ENCODE data around the gene ATP4A. TPM values are rescaled to one million over a fixed set of nuclear protein-coding genes. Genes with fewer than 3 reads are reported as not detected.

The ATP4A gene
- total RNA-seq, 1 donor from 2014 or later: not detected

GRCh38 chr19:35560271-35560670 is 3.2 kb downstream of the ATP4A start:
- Mint-ChIP-seq H3K9me3 (ENCODE audit: low read depth) (no peaks in the 10 kb centered on the region), H3K27ac (no peak overlapping the region), H3K36me3 (ENCODE audit: insufficient read depth) (no peaks in the 10 kb centered on the region), H3K27me3 (peaks cover 72% of the 10 kb centered on the region), H3K4me3 (ENCODE audit: low read depth) (no peak overlapping the region), H3K4me1 (ENCODE audit: low read depth) (no peaks in the 10 kb centered on the region)
- no peak for TF ChIP-seq CTCF (IDR thresholded peaks at IDR 0.05; ENCODE audit: unreplicated experiment)
- no peak for DNase-seq (ENCODE audit: low spot score, unreplicated experiment)

GRCh38 chr19:35559781-35560180 is 3.7 kb downstream of the ATP4A start:
- no peak for DNase-seq (ENCODE audit: low spot score, unreplicated experiment)
- no peaks in the 10 kb centered on the region for H3K9me3 Mint-ChIP-seq (ENCODE audit: low read depth)
- H3K36me3 Mint-ChIP-seq (ENCODE audit: insufficient read depth): no peaks in the 10 kb centered on the region
- H3K27ac Mint-ChIP-seq: no peak overlapping the region
- peaks cover 75% of the 10 kb centered on the region for H3K27me3 Mint-ChIP-seq
- H3K4me3 Mint-ChIP-seq (ENCODE audit: low read depth): no peak overlapping the region
- no peaks in the 10 kb centered on the region for H3K4me1 Mint-ChIP-seq (ENCODE audit: low read depth)
- TF ChIP-seq CTCF (IDR thresholded peaks at IDR 0.05; ENCODE audit: unreplicated experiment): no peak

DNA sequence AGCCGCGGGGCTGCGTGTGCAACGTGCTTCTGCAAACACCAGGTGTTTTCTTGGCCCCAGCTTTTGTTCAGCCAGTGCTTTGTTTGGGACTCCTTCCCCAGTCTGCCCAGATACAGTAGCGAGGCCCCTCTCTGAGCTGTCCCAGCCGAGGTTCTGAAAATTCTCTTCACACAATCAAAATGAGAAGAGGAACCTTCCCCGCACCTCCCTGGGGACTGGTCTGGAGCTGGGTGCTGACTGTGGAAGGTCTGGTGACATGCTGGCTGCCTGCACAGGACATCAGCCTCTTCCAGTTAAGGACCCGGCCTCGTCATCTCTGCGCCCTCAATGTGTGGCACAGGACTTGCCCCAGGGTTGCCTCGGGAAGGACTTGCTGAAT is 4.2 kb downstream of the ATP4A start:
- Mint-ChIP-seq H3K4me3 (ENCODE audit: low read depth) (no peak overlapping the region), H3K27ac (no peak overlapping the region), H3K27me3 (peaks cover 80% of the 10 kb centered on the region), H3K9me3 (ENCODE audit: low read depth) (no peaks in the 10 kb centered on the region), H3K36me3 (ENCODE audit: insufficient read depth) (no peaks in the 10 kb centered on the region), H3K4me1 (ENCODE audit: low read depth) (no peaks in the 10 kb centered on the region)
- no peak for TF ChIP-seq CTCF (IDR thresholded peaks at IDR 0.05; ENCODE audit: unreplicated experiment)
- DNase-seq (ENCODE audit: low spot score, unreplicated experiment): no peak

GRCh38 chr19:35558400-35559280 is 4.8 kb downstream of the ATP4A start:
- no peak overlapping the region for H3K4me3 Mint-ChIP-seq (ENCODE audit: low read depth)

More at GRCh38 chr19:35558400-35559280, 4.8 kb downstream of the ATP4A start:
- DNase-seq (ENCODE audit: low spot score, unreplicated experiment): no peak
- Mint-ChIP-seq H3K4me1 (ENCODE audit: low read depth) (no peaks in the 10 kb centered on the region), H3K27ac (no peak overlapping the region), H3K36me3 (ENCODE audit: insufficient read depth) (no peaks in the 10 kb centered on the region), H3K9me3 (ENCODE audit: low read depth) (no peaks in the 10 kb centered on the region), H3K27me3 (peaks cover 82% of the 10 kb centered on the region)
- no peak for TF ChIP-seq CTCF (IDR thresholded peaks at IDR 0.05; ENCODE audit: unreplicated experiment)
